Fibroblast of skin of scalp (primary cell): ENCODE results near the gene SYNE2.
"Not testable (repeated sequence)": the region's sequence is repeated elsewhere in the genome, so short reads cannot be mapped to it uniquely, and the experiment has no call there.

ENCODE experiments used
- DNase-seq: peaks from one replicate; pipeline ENCODE4 v3.0.0-alpha.2; 2013

SYNE2 gene

DNA sequence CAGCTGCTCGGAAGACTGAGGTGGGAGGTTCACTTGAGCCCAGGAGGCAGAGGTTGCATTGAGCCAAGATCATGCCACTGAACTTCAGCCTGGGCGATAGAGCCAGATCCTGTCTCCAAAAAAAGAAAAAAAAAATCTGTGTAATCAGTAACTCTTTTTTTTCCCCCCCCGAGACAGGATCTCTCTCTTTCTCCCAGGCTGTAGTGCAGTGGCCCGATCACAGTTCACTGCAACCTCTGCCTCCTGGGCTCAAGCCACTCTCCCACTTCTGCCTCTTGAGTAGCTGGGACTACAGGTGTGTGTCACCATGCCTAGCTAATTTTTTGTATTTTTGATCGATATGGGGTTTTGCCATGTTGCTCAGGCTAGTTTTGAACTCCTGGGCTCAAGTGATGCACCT, 113.6 kb downstream of the SYNE2 start:
- DNase-seq = no peak

DNA sequence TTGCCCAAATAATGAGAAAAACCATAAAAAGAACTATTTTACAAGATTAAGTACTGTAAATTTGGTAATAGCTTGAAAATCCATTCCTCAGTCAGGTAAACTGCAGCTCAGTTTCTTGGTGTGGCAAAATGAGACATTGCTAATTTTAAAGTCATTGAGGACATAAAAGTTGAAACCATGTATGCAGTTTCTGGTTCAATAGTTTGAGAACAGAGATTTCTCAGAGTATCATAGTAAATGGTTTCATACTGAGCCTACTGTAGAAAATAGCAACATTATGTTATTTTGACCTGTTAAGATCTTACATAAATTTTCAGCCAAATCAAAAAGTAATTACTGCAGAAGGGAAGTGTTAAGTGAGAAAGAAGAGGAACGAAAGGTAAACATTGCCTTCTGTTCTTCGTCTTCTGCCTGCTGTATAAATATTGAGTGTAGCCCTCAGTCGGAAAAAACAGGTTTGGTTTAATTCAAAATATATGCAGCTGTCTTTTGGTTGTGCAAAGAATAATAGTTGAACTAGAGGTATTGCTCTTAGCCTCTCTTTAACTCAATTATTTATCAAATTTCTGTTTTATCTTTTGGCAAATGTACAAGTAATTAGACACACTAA, 119.6 kb downstream of the SYNE2 start:
- DNase-seq = no peak

DNA sequence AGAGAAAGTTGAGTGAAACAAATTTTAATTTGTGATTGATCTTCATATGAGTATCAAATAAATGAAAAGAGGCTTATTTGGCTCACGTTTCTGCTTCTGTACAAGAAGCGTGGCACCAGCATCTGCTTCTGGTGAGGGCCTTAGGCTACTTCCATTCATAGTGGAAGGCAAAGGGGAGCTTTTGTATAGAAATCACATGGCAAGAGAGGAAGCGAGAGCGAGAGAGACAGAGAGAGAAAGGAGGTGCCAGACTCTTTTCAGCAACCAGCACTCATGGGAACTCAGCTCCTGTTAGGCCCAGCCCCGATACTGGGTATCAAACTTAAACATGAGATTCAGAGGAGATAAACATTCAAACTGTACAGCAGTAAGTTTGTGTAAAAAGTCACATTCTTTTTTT, 121.4 kb downstream of the SYNE2 start:
- DNase-seq = no peak

DNA sequence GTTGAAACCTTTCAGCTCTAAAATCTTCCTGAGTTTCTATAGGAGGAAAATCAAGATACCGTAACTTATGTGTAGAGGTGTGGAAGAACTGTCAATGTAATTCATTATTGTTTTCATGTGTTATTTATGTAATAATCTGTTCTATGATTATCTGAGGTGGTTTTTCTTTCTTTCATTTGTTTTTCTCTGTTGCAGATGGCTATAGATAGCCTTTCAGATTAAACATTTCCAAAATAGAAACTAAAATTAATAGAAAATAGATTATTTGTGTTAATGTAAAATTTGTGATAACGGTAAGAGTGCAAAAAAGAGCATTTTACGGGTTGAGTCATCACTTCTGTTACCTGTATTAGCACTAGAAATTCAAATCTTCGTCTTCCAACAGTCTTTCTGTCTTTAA, 128.8 kb downstream of the SYNE2 start:
- no peak for DNase-seq

- no peak for DNase-seq
These were observed 129.4 kb downstream of the SYNE2 start for GRCh38 chr14:63982156-63982555.

- DNase-seq = no peak
These were observed 129.8 kb downstream of the SYNE2 start for GRCh38 chr14:63982629-63983028.

DNA sequence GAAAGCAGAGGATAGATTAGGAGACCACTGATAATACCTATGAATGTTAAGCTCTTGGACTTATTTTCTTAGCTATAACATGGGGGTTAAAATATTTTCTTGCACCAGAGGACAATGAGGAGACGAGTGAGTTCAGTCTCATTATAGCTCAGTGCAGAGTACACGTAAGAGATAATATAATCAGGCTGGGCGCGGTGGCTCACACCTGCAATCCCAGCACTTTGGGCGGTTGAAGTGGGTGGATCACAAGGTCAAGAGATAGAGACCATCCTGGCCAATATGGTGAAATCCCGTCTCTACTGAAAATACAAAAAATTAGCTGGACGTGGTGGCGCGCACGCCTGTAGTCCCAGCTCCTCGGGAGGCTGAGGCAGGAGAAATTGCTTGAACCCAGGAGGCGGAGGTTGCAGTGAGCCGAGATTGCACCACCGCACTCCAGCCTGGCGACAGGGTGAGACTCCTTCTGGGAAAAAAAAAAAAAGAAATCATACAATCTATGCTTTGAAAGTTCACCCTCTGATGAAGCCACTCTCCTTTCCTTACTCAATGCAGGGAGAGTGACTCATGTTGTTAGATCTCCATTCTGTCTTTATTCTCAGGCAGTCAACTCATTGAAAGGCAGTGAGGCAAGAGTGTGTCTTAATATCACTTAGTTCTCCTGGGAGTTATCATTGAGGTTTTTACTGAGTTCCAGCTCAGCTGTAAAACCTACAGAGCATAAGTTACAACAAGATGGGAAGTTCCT, 134.2 kb downstream of the SYNE2 start:
- DNase-seq = peak; percentile 81

GRCh38 chr14:63988579-63988978, 135.8 kb downstream of the SYNE2 start:
- no peak for DNase-seq

- no peak for DNase-seq
These were observed 139.0 kb downstream of the SYNE2 start for GRCh38 chr14:63991833-63992232.

- no peak for DNase-seq
These were observed 140.1 kb downstream of the SYNE2 start for GRCh38 chr14:63992858-63993257.

- DNase-seq = peak; percentile 4
These were observed 141.2 kb downstream of the SYNE2 start for GRCh38 chr14:63993992-63994391.

DNA sequence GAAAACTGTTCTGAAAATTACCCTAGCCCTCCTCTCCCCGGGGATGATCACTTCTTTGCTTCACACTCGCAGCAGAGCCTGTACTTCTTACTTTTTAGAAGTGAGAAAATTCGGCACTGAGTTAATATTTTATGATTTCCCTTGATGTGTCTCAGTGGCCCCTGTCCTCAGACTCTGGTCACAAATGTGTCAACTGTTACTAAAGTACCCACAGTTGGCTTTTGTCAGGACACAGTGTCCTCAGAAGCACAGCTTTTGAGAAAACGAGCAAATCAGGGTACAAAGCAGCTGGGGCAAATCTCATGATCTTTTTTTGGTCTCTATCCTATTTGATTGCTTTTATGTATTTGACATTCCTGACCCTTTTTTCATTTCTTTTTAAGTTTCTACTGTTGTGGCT, 142.5 kb downstream of the SYNE2 start:
- DNase-seq = no peak

DNA sequence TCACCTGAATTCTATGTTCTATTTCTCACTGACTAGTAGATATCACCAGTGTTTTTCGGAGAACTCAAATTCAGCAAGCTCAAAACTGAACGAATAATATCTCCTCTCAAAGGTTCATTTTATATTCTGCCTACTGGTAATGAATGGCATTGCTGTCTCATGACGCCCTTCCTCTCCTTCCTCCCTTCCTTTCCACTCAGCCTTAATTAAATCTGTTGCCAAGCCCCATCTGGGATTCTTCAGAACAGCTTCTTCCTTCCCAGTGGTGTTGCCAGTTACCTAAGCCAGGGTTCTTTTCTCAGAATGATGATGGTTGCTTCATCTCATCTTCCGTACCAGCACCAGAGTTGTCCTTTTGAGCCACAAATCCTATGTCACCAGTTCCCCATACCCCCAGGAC, 143.2 kb downstream of the SYNE2 start:
- no peak for DNase-seq

DNA sequence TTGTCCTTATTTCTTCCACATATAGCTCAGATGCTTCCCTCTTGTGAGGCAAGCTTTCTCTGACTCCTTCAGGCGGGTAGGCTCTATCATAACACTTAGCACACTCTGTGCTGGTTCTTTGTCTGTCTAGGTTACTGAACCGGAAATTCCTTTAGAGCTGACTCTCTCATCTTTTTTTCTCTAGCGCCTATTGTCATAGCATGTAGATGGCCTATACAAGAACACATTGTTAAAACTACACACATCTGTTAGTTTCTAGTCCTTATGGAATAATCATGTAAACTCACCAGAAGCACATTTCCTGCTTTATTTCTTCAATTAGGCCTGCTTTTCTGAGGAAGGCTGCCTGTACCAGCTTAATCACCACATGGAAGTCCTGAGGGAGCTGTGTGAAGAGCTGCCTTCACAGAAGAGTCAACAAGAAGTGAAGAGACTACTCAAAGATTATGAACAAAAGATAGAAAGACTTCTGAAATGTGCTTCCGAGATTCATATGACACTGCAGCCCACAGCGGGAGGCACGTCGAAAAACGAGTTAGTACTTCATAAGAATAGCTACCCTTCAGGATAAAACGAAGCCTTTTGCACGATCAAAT, 143.9 kb downstream of the SYNE2 start:
- DNase-seq = peak; percentile 63

GRCh38 chr14:64000749-64001148, 147.9 kb downstream of the SYNE2 start:
- DNase-seq = no peak

DNA sequence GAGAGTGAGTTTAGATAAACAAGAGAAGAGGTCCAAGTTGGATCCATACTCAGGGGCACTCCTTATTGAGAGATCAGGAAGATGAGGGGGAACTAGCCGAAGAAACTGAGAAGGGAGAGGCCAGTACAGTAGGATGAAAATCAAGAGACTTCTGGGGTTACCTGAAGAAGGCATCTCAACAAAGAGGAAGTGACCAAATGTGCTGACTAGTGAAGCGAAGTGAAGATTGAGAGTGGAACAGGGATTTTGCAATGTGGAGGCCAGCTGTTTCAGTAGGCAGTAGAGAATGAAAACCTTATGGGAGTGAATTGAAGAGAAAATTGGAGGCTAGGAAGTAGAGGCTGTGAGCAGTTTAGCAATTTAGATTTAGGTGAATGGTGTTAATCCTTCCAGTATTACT, 153.0 kb downstream of the SYNE2 start:
- no peak for DNase-seq

DNA sequence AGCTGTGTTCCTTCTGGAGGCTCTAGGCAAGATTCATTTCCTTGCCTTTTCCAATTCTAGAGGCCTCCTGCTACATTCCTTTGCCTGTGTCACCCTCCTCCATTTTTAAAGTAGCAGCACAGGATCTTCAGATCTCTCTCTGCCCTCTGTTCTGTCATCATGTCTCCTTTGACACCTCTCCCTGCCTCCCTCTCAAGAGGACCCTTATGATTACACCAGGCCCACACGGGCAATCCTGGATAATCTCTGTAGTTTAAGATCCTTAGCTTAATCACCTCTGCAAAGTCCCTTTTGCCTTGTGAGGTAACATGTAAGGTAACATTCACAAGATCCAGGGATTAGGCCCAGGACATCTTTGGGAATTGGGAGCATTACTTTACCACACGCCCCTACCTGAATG, 155.2 kb downstream of the SYNE2 start:
- no peak for DNase-seq

GRCh38 chr14:64012003-64012402, 159.2 kb downstream of the SYNE2 start:
- no peak for DNase-seq

GRCh38 chr14:64012720-64013119, 159.9 kb downstream of the SYNE2 start:
- DNase-seq = no peak

DNA sequence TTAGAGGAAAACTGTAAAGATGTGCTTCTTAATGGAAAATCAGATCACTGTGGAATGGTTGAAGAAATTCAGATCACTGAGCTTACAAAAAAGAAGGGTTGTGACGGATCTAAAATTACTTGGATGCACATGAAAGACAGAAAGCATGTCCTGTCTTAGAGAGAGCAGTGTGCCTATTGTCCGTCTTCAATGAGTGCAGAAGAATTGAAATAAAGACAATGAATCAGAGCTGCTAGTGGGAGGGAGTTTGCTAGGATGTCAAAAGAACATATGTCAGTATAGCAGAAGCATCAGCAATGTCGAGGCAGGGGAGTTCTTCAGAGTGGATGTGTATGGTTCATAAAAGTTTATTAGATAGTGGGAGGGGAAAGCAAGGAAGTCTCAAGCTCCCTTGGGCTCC, 172.7 kb downstream of the SYNE2 start:
- no peak for DNase-seq

GRCh38 chr14:64026600-64026999, 173.8 kb downstream of the SYNE2 start:
- DNase-seq = no peak

GRCh38 chr14:64035143-64035542, 182.3 kb downstream of the SYNE2 start:
- peak; percentile 37 for DNase-seq

DNA sequence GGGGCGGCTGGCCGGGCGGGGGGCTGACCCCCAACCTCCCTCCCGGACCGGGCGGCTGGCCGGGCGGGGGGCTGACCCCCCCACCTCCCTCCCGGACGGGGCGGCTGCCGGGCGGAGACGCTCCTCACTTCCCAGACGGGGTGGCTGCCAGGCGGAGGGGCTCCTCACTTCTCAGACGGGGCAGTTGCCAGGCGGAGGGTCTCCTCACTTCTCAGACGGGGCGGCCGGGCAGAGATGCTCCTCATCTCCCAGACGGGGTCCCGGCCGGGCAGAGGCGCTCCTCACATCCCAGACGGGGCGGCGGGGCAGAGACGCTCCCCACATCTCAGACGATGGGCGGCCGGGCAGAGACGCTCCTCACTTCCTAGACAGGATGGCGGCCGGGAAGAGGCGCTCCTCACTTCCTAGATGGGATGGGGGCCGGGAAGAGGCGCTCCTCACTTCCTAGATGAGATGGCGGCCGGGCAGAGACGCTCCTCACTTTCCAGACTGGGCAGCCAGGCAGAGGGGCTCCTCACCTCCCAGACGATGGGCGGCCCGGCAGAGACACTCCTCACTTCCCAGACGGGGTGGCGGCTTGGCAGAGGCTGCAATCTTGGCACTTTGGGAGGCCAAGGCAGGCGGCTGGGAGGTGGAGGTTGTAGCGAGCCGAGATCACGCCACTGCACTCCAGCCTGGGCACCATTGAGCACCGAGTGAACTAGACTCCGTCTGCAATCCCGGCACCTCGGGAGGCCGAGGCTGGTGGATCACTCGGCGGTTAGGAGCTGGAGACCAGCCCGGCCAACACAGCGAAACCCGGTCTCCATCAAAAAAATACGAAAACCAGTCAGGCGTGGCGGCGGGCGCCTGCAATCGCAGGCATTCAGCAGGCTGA, 185.3 kb downstream of the SYNE2 start:
- not testable (repeated sequence) for DNase-seq
